ENCODE measurements around the gene LHFPL3.
A peak's percentile ranks its signal among the peaks of the same experiment; 100 is the strongest.

Gene LHFPL3

GRCh38 chr7:104873401-104873800, 545.0 kb downstream of the LHFPL3 start:
- DNase-seq = no peak
- POLR2A ChIA-PET = interaction anchor here (0.5 kb wide), 1 partner anchor 19 kb away, joined by 4 read pairs; no protein-coding TSS in a partner anchor
- CTCF ChIA-PET = interaction anchor here (1.3 to 2.2 kb wide), 3 partner anchors 10 to 12 kb away, joined by 3 to 9 read pairs (median 4); no protein-coding TSS in a partner anchor
- H3K27ac ChIP-seq (ENCODE audit: insufficient read depth in 1 of 2, low read depth in 1 of 2, low read length in 2 of 2, poor library complexity in 1 of 2, severe bottlenecking in 2 of 2) = no peak overlapping the region
- H3K36me3 ChIP-seq (ENCODE audit: control insufficient read depth in 4 of 4, insufficient read depth in 4 of 4, low read length in 3 of 4) = no peaks in the 10 kb centered on the region
- H3K27me3 ChIP-seq (replicated peaks in 2 of 5; ENCODE audit: control insufficient read depth in 4 of 5, insufficient read depth in 5 of 5, low read length in 4 of 5) = no peaks in the 10 kb centered on the region
- H3K9me3 ChIP-seq (ENCODE audit: control extremely low read depth in 1 of 5, control insufficient read depth in 4 of 5, insufficient read depth in 2 of 5, low read depth in 1 of 5, low read length in 4 of 5) = peaks cover 0 to 2% (median 0%) of the 10 kb centered on the region in 5 experiments
- 95% methylated on average over 8 of the region's 10 CpGs for WGBS (ENCODE audit: insufficient coverage)
- no peaks in the 10 kb centered on the region for H3K4me1 ChIP-seq (ENCODE audit: control extremely low read depth in 1 of 4, control insufficient read depth in 4 of 4, insufficient read depth in 4 of 4, low read length in 3 of 4)
- H3K4me3 ChIP-seq (ENCODE audit: control insufficient read depth in 1 of 7, extremely low read depth in 1 of 7, insufficient read depth in 4 of 7, low read depth in 2 of 7, low read length in 6 of 7) = no peak overlapping the region

- Histone ChIP-seq H3K4me1 (ENCODE audit: control extremely low read depth in 1 of 4, control insufficient read depth in 4 of 4, insufficient read depth in 4 of 4, low read length in 3 of 4) (peaks cover 0 to 7% (median 5%) of the 10 kb centered on the region in 4 experiments), H3K27ac (ENCODE audit: insufficient read depth in 1 of 2, low read depth in 1 of 2, low read length in 2 of 2, poor library complexity in 1 of 2, severe bottlenecking in 2 of 2) (no peak overlapping the region), H3K9me3 (ENCODE audit: control extremely low read depth in 1 of 5, control insufficient read depth in 4 of 5, insufficient read depth in 2 of 5, low read depth in 1 of 5, low read length in 4 of 5) (peaks cover 0 to 16% (median 9%) of the 10 kb centered on the region in 5 experiments), H3K27me3 (replicated peaks in 2 of 5; ENCODE audit: control insufficient read depth in 4 of 5, insufficient read depth in 5 of 5, low read length in 4 of 5) (no peaks in the 10 kb centered on the region), H3K4me3 (ENCODE audit: control insufficient read depth in 1 of 7, extremely low read depth in 1 of 7, insufficient read depth in 4 of 7, low read depth in 2 of 7, low read length in 6 of 7) (no peak overlapping the region), H3K36me3 (ENCODE audit: control insufficient read depth in 4 of 4, insufficient read depth in 4 of 4, low read length in 3 of 4) (no peaks in the 10 kb centered on the region)
- CTCF ChIA-PET = interaction anchor here (0.8 to 1.8 kb wide), 3 partner anchors 17 to 43 kb away, joined by 3 to 5 read pairs (median 3); no protein-coding TSS in a partner anchor
- DNase-seq = no peak
- POLR2A ChIA-PET = no interaction called here
- 100% methylated on average over 1 of the region's 3 CpGs for WGBS (ENCODE audit: insufficient coverage)
Measured at GRCh38 chr7:104878577-104878976, 550.2 kb downstream of the LHFPL3 start.

DNA sequence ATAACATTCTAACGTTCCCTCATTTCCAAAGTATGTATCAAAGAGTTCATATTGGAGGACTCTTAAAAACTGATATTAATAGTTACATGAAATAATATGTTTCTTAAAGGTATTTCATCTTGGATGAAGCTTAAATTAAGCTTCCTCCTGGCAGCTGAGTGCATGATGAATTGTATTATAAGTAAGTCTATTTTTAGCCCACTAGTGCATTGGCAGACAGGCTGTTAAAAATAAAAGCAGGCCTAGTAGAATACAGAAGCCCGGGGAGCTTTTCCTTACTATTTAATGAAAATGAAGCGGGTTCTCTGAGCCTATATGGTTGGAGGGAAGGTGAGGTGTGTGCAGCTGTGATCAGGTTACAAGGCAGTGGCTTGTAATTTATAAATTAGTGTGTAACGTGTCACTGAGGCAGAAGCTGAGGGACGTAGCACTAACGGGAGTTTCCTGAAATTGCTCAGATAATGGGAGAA, 554.9 kb downstream of the LHFPL3 start:
- DNase-seq = peak in 1 of 3 donors; percentile 11
- WGBS (ENCODE audit: insufficient coverage) = 28% methylated on average over 5 of the region's 6 CpGs
- peaks cover 0 to 12% (median 11%) of the 10 kb centered on the region in 4 experiments for H3K4me1 ChIP-seq (ENCODE audit: control extremely low read depth in 1 of 4, control insufficient read depth in 4 of 4, insufficient read depth in 4 of 4, low read length in 3 of 4)
- ChIA-PET POLR2A (interaction anchor here (1.0 kb wide), 1 partner anchor 13 kb away, joined by 3 read pairs; no protein-coding TSS in a partner anchor), CTCF (interaction anchor here (0.9 to 3.8 kb wide), 18 partner anchors 10 to 240 kb away, joined by 3 to 47 read pairs (median 8); no protein-coding TSS in a partner anchor)
- no peak overlapping the region for H3K4me3 ChIP-seq (ENCODE audit: control insufficient read depth in 1 of 7, extremely low read depth in 1 of 7, insufficient read depth in 4 of 7, low read depth in 2 of 7, low read length in 6 of 7)
- no peaks in the 10 kb centered on the region for H3K36me3 ChIP-seq (ENCODE audit: control insufficient read depth in 4 of 4, insufficient read depth in 4 of 4, low read length in 3 of 4)
- H3K27me3 ChIP-seq (replicated peaks in 2 of 5; ENCODE audit: control insufficient read depth in 4 of 5, insufficient read depth in 5 of 5, low read length in 4 of 5) = no peaks in the 10 kb centered on the region
- H3K9me3 ChIP-seq (ENCODE audit: control extremely low read depth in 1 of 5, control insufficient read depth in 4 of 5, insufficient read depth in 2 of 5, low read depth in 1 of 5, low read length in 4 of 5) = peaks cover 2 to 16% (median 9%) of the 10 kb centered on the region in 5 experiments
- no peak overlapping the region for H3K27ac ChIP-seq (ENCODE audit: insufficient read depth in 1 of 2, low read depth in 1 of 2, low read length in 2 of 2, poor library complexity in 1 of 2, severe bottlenecking in 2 of 2)

GRCh38 chr7:104883718-104884452, 555.5 kb downstream of the LHFPL3 start:
- WGBS (ENCODE audit: insufficient coverage) = 45% methylated on average over 11 of the region's 17 CpGs
- peak overlapping the region in 2 of 7 experiments; percentile 14 to 23 for H3K4me3 ChIP-seq (ENCODE audit: control insufficient read depth in 1 of 7, extremely low read depth in 1 of 7, insufficient read depth in 4 of 7, low read depth in 2 of 7, low read length in 6 of 7)
- no peaks in the 10 kb centered on the region for H3K36me3 ChIP-seq (ENCODE audit: control insufficient read depth in 4 of 4, insufficient read depth in 4 of 4, low read length in 3 of 4)
- ChIA-PET POLR2A (interaction anchor here (0.6 to 1.0 kb wide), 3 partner anchors 13 to 23 kb away, joined by 3 to 4 read pairs (median 3); no protein-coding TSS in a partner anchor), CTCF (interaction anchor here (0.8 to 3.8 kb wide), 18 partner anchors 10 to 241 kb away, joined by 3 to 47 read pairs (median 8); no protein-coding TSS in a partner anchor)
- DNase-seq = peak; percentile 86 to 95 (median 92)
- peaks cover 2 to 16% (median 7%) of the 10 kb centered on the region in 5 experiments for H3K9me3 ChIP-seq (ENCODE audit: control extremely low read depth in 1 of 5, control insufficient read depth in 4 of 5, insufficient read depth in 2 of 5, low read depth in 1 of 5, low read length in 4 of 5)
- H3K27ac ChIP-seq (ENCODE audit: insufficient read depth in 1 of 2, low read depth in 1 of 2, low read length in 2 of 2, poor library complexity in 1 of 2, severe bottlenecking in 2 of 2) = no peak overlapping the region
- H3K4me1 ChIP-seq (ENCODE audit: control extremely low read depth in 1 of 4, control insufficient read depth in 4 of 4, insufficient read depth in 4 of 4, low read length in 3 of 4) = peaks cover 0 to 12% (median 11%) of the 10 kb centered on the region in 4 experiments
- no peaks in the 10 kb centered on the region for H3K27me3 ChIP-seq (replicated peaks in 2 of 5; ENCODE audit: control insufficient read depth in 4 of 5, insufficient read depth in 5 of 5, low read length in 4 of 5)

- peaks cover 0 to 3% (median 0%) of the 10 kb centered on the region in 5 experiments for H3K27me3 ChIP-seq (replicated peaks in 2 of 5; ENCODE audit: control insufficient read depth in 4 of 5, insufficient read depth in 5 of 5, low read length in 4 of 5)
- no peak for DNase-seq
- H3K4me3 ChIP-seq (ENCODE audit: control insufficient read depth in 1 of 7, extremely low read depth in 1 of 7, insufficient read depth in 4 of 7, low read depth in 2 of 7, low read length in 6 of 7) = no peak overlapping the region
- POLR2A ChIA-PET = no interaction called here
- peaks cover 0 to 2% (median 0%) of the 10 kb centered on the region in 5 experiments for H3K9me3 ChIP-seq (ENCODE audit: control extremely low read depth in 1 of 5, control insufficient read depth in 4 of 5, insufficient read depth in 2 of 5, low read depth in 1 of 5, low read length in 4 of 5)
- peaks cover 0 to 12% (median 11%) of the 10 kb centered on the region in 4 experiments for H3K4me1 ChIP-seq (ENCODE audit: control extremely low read depth in 1 of 4, control insufficient read depth in 4 of 4, insufficient read depth in 4 of 4, low read length in 3 of 4)
- H3K36me3 ChIP-seq (ENCODE audit: control insufficient read depth in 4 of 4, insufficient read depth in 4 of 4, low read length in 3 of 4) = no peaks in the 10 kb centered on the region
- CTCF ChIA-PET = interaction anchor here (1.2 to 1.8 kb wide), 2 partner anchors 9 to 31 kb away, joined by 4 to 6 read pairs; no protein-coding TSS in a partner anchor
- 95% methylated on average over 4 of the region's 4 CpGs for WGBS (ENCODE audit: insufficient coverage)
- no peak overlapping the region for H3K27ac ChIP-seq (ENCODE audit: insufficient read depth in 1 of 2, low read depth in 1 of 2, low read length in 2 of 2, poor library complexity in 1 of 2, severe bottlenecking in 2 of 2)
Measured at GRCh38 chr7:104886651-104887050, 558.2 kb downstream of the LHFPL3 start.

DNA sequence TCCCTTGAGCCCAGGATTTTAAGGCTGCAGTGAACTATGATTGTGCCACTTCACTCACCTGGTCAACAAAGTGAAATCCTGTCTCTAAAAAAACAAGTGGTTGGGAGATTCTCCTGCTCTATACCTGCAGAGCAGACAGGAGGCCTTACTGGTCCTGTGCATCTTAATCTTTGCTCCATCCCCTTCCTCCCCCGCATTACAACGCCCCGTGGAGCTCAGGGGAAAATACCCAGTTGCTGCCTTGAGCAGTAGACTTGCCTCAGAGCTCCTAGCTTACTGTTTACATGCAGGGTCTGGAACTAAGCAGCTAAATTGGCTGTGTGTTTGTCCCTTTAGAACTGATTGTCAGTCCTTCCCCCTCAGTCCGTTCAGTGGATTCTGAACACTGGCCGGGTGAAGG, 561.8 kb downstream of the LHFPL3 start:
- no peak for DNase-seq
- H3K9me3 ChIP-seq (ENCODE audit: control extremely low read depth in 1 of 5, control insufficient read depth in 4 of 5, insufficient read depth in 2 of 5, low read depth in 1 of 5, low read length in 4 of 5) = no peaks in the 10 kb centered on the region
- 89% methylated on average over 5 of the region's 5 CpGs for WGBS (ENCODE audit: insufficient coverage)
- H3K4me3 ChIP-seq (ENCODE audit: control insufficient read depth in 1 of 7, extremely low read depth in 1 of 7, insufficient read depth in 4 of 7, low read depth in 2 of 7, low read length in 6 of 7) = no peak overlapping the region
- H3K36me3 ChIP-seq (ENCODE audit: control insufficient read depth in 4 of 4, insufficient read depth in 4 of 4, low read length in 3 of 4) = no peaks in the 10 kb centered on the region
- CTCF ChIA-PET = interaction anchor here (0.5 to 1.3 kb wide), 2 partner anchors 19 to 145 kb away, joined by 3 read pairs; no protein-coding TSS in a partner anchor
- H3K4me1 ChIP-seq (ENCODE audit: control extremely low read depth in 1 of 4, control insufficient read depth in 4 of 4, insufficient read depth in 4 of 4, low read length in 3 of 4) = no peaks in the 10 kb centered on the region
- peaks cover 0 to 3% (median 0%) of the 10 kb centered on the region in 5 experiments for H3K27me3 ChIP-seq (replicated peaks in 2 of 5; ENCODE audit: control insufficient read depth in 4 of 5, insufficient read depth in 5 of 5, low read length in 4 of 5)
- POLR2A ChIA-PET = no interaction called here
- no peak overlapping the region for H3K27ac ChIP-seq (ENCODE audit: insufficient read depth in 1 of 2, low read depth in 1 of 2, low read length in 2 of 2, poor library complexity in 1 of 2, severe bottlenecking in 2 of 2)

All from common myeloid progenitor, CD34-positive (primary cell).